Hepatocyte (in vitro differentiated cells): ENCODE measurements around the gene PRKRIP1. TPM values are rescaled to one million over a fixed set of nuclear protein-coding genes. Genes with fewer than 3 reads are reported as not detected.

ENCODE experiments used
- DNase-seq: peaks from one replicate; pipeline ENCODE4 v3.0.0-alpha.2; 2016; ENCODE audit warnings: low spot score
- H2AFZ ChIP-seq: fragments of 200-600 bp; sonication (generic); 2 replicates; pipeline ENCODE4 v1.6.0; 2016; ENCODE audit warnings: antibody characterized with exemption, mild to moderate bottlenecking
- H3K27ac ChIP-seq: fragments of 200-600 bp; sonication (generic); 2 replicates; pipeline ENCODE4 v1.5.1; 2016; ENCODE audit warnings: mild to moderate bottlenecking
- H3K27me3 ChIP-seq: fragments of 200-600 bp; sonication (generic); 2 replicates; pipeline ENCODE4 v1.6.1; 2016
- H3K36me3 ChIP-seq: fragments of 200-600 bp; sonication (generic); replicated peaks from 2 replicates; pipeline ENCODE4 v1.5.1; 2016; ENCODE audit warnings: low read depth; ENCODE audit not compliant: insufficient read depth
- H3K4me1 ChIP-seq: fragments of 200-600 bp; sonication (generic); 2 replicates; pipeline ENCODE4 v1.5.1; 2016; ENCODE audit warnings: mild to moderate bottlenecking, moderate library complexity; ENCODE audit not compliant: insufficient read depth
- H3K4me2 ChIP-seq: fragments of 200-600 bp; sonication (generic); 2 replicates; pipeline ENCODE4 v1.6.0; 2016
- H3K4me3 ChIP-seq: fragments of 200-600 bp; sonication (generic); 2 replicates; pipeline ENCODE4 v1.5.1; 2016; ENCODE audit warnings: mild to moderate bottlenecking
- H3K79me2 ChIP-seq: fragments of 200-600 bp; sonication (generic); 2 replicates; pipeline ENCODE4 v1.6.0; 2017; ENCODE audit warnings: mild to moderate bottlenecking
- H3K9me2 ChIP-seq: fragments of 200-600 bp; sonication (generic); replicated peaks from 2 replicates; pipeline ENCODE4 v1.6.0; 2017; ENCODE audit warnings: mild to moderate bottlenecking; ENCODE audit not compliant: insufficient read depth
- H3K9me3 ChIP-seq: fragments of 200-600 bp; sonication (generic); 2 replicates; pipeline ENCODE4 v1.5.1; 2016; ENCODE audit warnings: low read depth, mild to moderate bottlenecking
- H4K20me1 ChIP-seq: fragments of 200-600 bp; sonication (generic); 2 replicates; pipeline ENCODE4 v1.6.0; 2016; ENCODE audit warnings: mild to moderate bottlenecking; ENCODE audit not compliant: insufficient read depth, poor library complexity, severe bottlenecking
- CTCF ChIP-seq: fragments of 200-600 bp; sonication (generic); IDR thresholded peaks from 2 replicates; pipeline ENCODE4 v1.5.1; 2016; ENCODE audit warnings: antibody characterized with exemption, mild to moderate bottlenecking; ENCODE audit not compliant: poor library complexity
- EZH2 ChIP-seq: fragments of 200-600 bp; sonication (generic); IDR thresholded peaks from 2 replicates; pipeline ENCODE4 v1.6.1; 2016; ENCODE audit warnings: antibody characterized with exemption, mild to moderate bottlenecking, borderline replicate concordance
- EZH2phosphoT487 ChIP-seq: fragments of 200-600 bp; sonication (generic); IDR thresholded peaks from one replicate; pipeline ENCODE4 v1.6.1; 2018; ENCODE audit warnings: antibody characterized with exemption, mild to moderate bottlenecking, low read depth, moderate library complexity; ENCODE audit not compliant: unreplicated experiment, severe bottlenecking
- WGBS: methylation state at CpG from one replicate; pipeline ENCODE4 v1.1.6; 2016; ENCODE audit warnings: low lambda C conversion rate; ENCODE audit errors: missing lambda C conversion rate; 5-methylcytosine and 5-hydroxymethylcytosine counted together
- polyA plus RNA-seq: library from polyadenylated mRNA; unstranded; fragments of >200 nt; fragmentation: Nextera tagmentation; extraction: Ambion mirVana; gene quantifications from 2 replicates; pipeline ENCODE4 v1.2.1, GENCODE V29; 2016
- total RNA-seq: library from RNA; depleted of rRNA; stranded (reverse); fragments of >200 nt; gene quantifications from 2 replicates; pipeline ENCODE4 v1.2.3, GENCODE V29; 2014

PRKRIP1 gene
- total and polyA plus RNA-seq, 2 experiments from 2014 or later = 33.8 to 44.6 TPM

- Histone ChIP-seq H3K79me2 (no peaks in the 10 kb centered on the region), H3K4me2 (no peak overlapping the region), H3K9me3 (no peaks in the 10 kb centered on the region), H3K27me3 (no peaks in the 10 kb centered on the region), H2AFZ (no peak overlapping the region), H4K20me1 (no peaks in the 10 kb centered on the region), H3K9me2 (no peaks in the 10 kb centered on the region), H3K27ac (no peak overlapping the region), H3K36me3 (no peaks in the 10 kb centered on the region), H3K4me3 (no peak overlapping the region), H3K4me1 (no peaks in the 10 kb centered on the region)
- 91% methylated on average over 12 of the region's 13 CpGs for WGBS
- TF ChIP-seq CTCF (no peak), EZH2phosphoT487 (no peak), EZH2 (no peak)
- no peak for DNase-seq
Observed at GRCh38 chr7:102424787-102425218, 28.6 kb downstream of the PRKRIP1 start.

- Histone ChIP-seq H4K20me1 (no peaks in the 10 kb centered on the region), H3K4me3 (no peak overlapping the region)
Observed at GRCh38 chr7:102425639-102426267, 29.6 kb downstream of the PRKRIP1 start.

GRCh38 chr7:102426268-102427018 is 30.3 kb downstream of the PRKRIP1 start:
- Histone ChIP-seq H3K27me3 (no peaks in the 10 kb centered on the region), H3K27ac (no peak overlapping the region), H3K79me2 (no peaks in the 10 kb centered on the region), H3K4me1 (no peaks in the 10 kb centered on the region), H3K4me3 (no peak overlapping the region), H3K9me2 (no peaks in the 10 kb centered on the region), H2AFZ (no peak overlapping the region), H3K36me3 (no peaks in the 10 kb centered on the region), H3K4me2 (no peak overlapping the region), H3K9me3 (no peaks in the 10 kb centered on the region), H4K20me1 (no peaks in the 10 kb centered on the region)
- WGBS = 95% methylated on average over 16 of the region's 16 CpGs
- TF ChIP-seq CTCF (no peak), EZH2phosphoT487 (no peak), EZH2 (no peak)
- DNase-seq = no peak

More at GRCh38 chr7:102425639-102426267, 29.6 kb downstream of the PRKRIP1 start:
- WGBS = 94% methylated on average over 25 of the region's 25 CpGs
- Histone ChIP-seq H2AFZ (no peak overlapping the region), H3K9me3 (no peaks in the 10 kb centered on the region), H3K27me3 (no peaks in the 10 kb centered on the region), H3K9me2 (no peaks in the 10 kb centered on the region), H3K79me2 (no peaks in the 10 kb centered on the region), H3K4me2 (no peak overlapping the region), H3K4me1 (no peaks in the 10 kb centered on the region), H3K36me3 (no peaks in the 10 kb centered on the region), H3K27ac (no peak overlapping the region)
- DNase-seq = no peak
- TF ChIP-seq EZH2 (no peak), CTCF (no peak), EZH2phosphoT487 (no peak)
